Caco-2 (cell line): ENCODE results near the gene TSPAN15. TPM values are rescaled to one million over a fixed set of nuclear protein-coding genes. Genes with fewer than 3 reads are reported as not detected.

Experiments used
- BruUV-seq: library from RNA; stranded (reverse); fragments of 400-500 nt; replicated peaks from 2 replicates; lab custom pipeline; 2021; lab: Mats Ljungman, UMichigan
- CTCF ChIA-PET: fragments of 300-600 bp; sonication (Branson Sonifier 250); formaldehyde crosslinking; loops from one replicate; lab custom pipeline; 2022; ENCODE audit warnings: antibody characterized with exemption; lab: Charles Lee
- POLR2A ChIA-PET: fragments of 300-600 bp; sonication (Branson Sonifier 250); formaldehyde crosslinking; loops from one replicate; lab custom pipeline; 2022; ENCODE audit warnings: antibody characterized with exemption; lab: Charles Lee
- DNase-seq, 2 experiments: peaks; one replicate each; pipeline versions ENCODE4 v3.0.0 to v3.0.0-alpha.2; 2020 to 2022
- H3K27me3 ChIP-seq: replicated peaks from 2 replicates; pipeline ENCODE4 v1.6.0; 2011; ENCODE audit warnings: low read length; ENCODE audit not compliant: control insufficient read depth, insufficient read depth
- H3K36me3 ChIP-seq: 2 replicates; pipeline ENCODE4 v1.5.1; 2011; ENCODE audit warnings: low read length; ENCODE audit not compliant: control insufficient read depth, insufficient read depth
- H3K4me1 ChIP-seq: fragments of 250-450 bp; sonication (Bioruptor Pico); 2 replicates; pipeline ENCODE4 v1.5.1; 2020; ENCODE audit warnings: mild to moderate bottlenecking
- H3K4me3 ChIP-seq: 2 replicates; pipeline ENCODE4 v1.5.1; 2011; ENCODE audit warnings: low read depth, mild to moderate bottlenecking, control low read depth, low read length
- H3K9me3 ChIP-seq: fragments of 250-450 bp; sonication (Bioruptor Pico); 2 replicates; pipeline ENCODE4 v1.5.1; 2020; ENCODE audit warnings: mild to moderate bottlenecking, moderate library complexity
- H3K27ac Mint-ChIP-seq: one replicate; pipeline ENCODE4 v1.8.0; 2022; ENCODE audit warnings: mixed read lengths; ENCODE audit not compliant: unreplicated experiment
- H3K27me3 Mint-ChIP-seq: one replicate; pipeline ENCODE4 v1.8.0; 2022; ENCODE audit warnings: mixed read lengths; ENCODE audit not compliant: insufficient read depth, unreplicated experiment
- H3K36me3 Mint-ChIP-seq: one replicate; pipeline ENCODE4 v1.8.0; 2022; ENCODE audit warnings: mild to moderate bottlenecking, mixed read lengths; ENCODE audit not compliant: insufficient read depth, unreplicated experiment
- H3K4me1 Mint-ChIP-seq: one replicate; pipeline ENCODE4 v1.8.0; 2022; ENCODE audit warnings: low read depth, mixed read lengths; ENCODE audit not compliant: unreplicated experiment
- H3K4me3 Mint-ChIP-seq: one replicate; pipeline ENCODE4 v1.8.0; 2022; ENCODE audit warnings: mild to moderate bottlenecking, moderate library complexity, mixed read lengths; ENCODE audit not compliant: unreplicated experiment
- H3K9me3 Mint-ChIP-seq: one replicate; pipeline ENCODE4 v1.8.0; 2022; ENCODE audit warnings: mixed read lengths; ENCODE audit not compliant: unreplicated experiment
- intact Hi-C: fragments of 100-400 bp; cut with micrococcal nuclease; formaldehyde crosslinking; loops from one replicate; pipeline ENCODE4 v1.10.0; 2022; ENCODE audit not compliant: unreplicated experiment
- total RNA-seq: library from RNA; stranded (reverse); gene quantifications from 2 replicates; pipeline ENCODE4 v1.2.3, GENCODE V29; 2022
- TF ChIP-seq, protein P1 (sequence below), 2 experiments: fragments of 200-600 bp in 1 of 2; IDR thresholded peaks; 1 replicate in 1 of 2; 2 replicates in 1 of 2; pipeline versions ENCODE4 v1.5.1 to v1.8.0; 2011 to 2022; ENCODE audit warnings: antibody characterized with exemption in 1 of 2, control low read depth in 1 of 2, inconsistent platforms in 1 of 2, low read depth in 1 of 2, low read length in 1 of 2, mild to moderate bottlenecking in 1 of 2, moderate library complexity in 1 of 2; ENCODE audit not compliant: insufficient read depth in 1 of 2, severe bottlenecking in 1 of 2, unreplicated experiment in 1 of 2

Gene TSPAN15
- total RNA-seq, 1 experiment from 2014 or later, result 86.5 TPM

DNA sequence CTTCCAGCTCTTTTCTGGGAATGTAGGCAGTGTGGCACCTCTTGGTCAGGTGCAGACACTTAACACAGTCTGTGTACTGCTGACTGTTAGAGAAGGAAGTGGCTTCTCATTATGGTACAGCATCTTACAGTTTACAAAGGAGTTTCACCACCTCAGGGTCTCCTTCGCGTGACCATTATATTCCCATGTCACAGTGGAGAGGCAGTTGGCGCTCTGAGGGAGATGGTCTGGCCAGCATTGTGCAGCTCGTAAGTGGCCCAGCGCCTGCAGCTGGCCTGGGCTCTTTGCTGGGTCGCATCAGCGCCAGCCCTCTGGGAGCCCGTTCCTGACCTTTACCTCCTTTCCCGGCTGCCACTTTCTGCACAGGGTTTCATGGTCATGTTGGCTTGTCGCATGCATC lies 15.4 kb downstream of the TSPAN15 start:
- intact Hi-C loops, result no loop called here
- H3K27ac Mint-ChIP-seq, result peak overlapping the region; percentile 49

DNA sequence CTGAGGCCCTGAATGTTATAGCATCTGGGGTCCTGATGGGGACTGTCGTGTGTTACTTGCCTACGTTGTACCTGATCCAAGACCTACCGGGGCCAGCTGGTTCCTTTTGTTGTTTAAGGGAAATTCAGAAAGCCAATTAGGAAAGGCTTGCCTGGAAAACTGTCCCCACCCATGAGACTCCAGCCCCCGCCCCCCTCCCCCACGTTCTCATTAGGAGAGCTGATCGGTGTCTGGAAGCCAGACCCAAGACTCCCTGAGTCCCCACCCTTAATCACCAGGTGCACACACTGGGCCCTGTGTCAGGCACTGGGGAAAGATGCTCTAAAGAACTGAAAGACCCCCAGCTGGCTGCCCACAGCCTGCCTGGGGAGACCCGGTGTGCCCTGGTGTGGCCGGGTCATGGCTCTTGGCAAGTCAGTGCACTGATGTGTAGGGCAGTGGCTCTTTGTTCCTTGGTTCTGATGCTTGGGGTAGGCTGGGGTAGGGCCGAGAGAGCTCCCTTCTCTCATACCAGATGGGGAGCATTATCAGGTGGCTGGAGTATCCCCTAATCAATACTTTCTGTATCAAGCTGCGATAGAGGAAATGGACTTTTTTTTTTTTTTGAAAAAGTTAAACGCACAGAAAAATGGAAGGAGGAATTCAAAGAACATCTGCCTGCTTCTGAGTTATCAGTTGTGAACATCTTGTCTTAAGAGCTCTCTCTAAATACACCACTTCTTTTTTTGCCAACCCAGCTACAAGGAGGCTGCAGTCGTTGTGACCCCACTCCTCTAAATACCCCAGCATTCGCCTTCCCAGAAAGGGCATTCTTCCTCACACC lies 16.9 kb downstream of the TSPAN15 start:
- TF ChIP-seq, protein P1, sequence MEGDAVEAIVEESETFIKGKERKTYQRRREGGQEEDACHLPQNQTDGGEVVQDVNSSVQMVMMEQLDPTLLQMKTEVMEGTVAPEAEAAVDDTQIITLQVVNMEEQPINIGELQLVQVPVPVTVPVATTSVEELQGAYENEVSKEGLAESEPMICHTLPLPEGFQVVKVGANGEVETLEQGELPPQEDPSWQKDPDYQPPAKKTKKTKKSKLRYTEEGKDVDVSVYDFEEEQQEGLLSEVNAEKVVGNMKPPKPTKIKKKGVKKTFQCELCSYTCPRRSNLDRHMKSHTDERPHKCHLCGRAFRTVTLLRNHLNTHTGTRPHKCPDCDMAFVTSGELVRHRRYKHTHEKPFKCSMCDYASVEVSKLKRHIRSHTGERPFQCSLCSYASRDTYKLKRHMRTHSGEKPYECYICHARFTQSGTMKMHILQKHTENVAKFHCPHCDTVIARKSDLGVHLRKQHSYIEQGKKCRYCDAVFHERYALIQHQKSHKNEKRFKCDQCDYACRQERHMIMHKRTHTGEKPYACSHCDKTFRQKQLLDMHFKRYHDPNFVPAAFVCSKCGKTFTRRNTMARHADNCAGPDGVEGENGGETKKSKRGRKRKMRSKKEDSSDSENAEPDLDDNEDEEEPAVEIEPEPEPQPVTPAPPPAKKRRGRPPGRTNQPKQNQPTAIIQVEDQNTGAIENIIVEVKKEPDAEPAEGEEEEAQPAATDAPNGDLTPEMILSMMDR (IDR thresholded peaks at IDR 0.05; ENCODE audit: insufficient read depth in 1 of 2, low read depth in 1 of 2, low read length in 1 of 2, severe bottlenecking in 1 of 2, unreplicated experiment in 1 of 2), result no peak
- Histone ChIP-seq H3K27me3 (no peaks in the 10 kb centered on the region), H3K4me1 (peaks cover 28% of the 10 kb centered on the region), H3K4me3 (no peak overlapping the region), H3K9me3 (no peaks in the 10 kb centered on the region), H3K36me3 (no peaks in the 10 kb centered on the region)
- H3K9me3 Mint-ChIP-seq, result no peaks in the 10 kb centered on the region
- H3K4me3 Mint-ChIP-seq, result no peak overlapping the region
- peaks cover 9% of the 10 kb centered on the region for H3K4me1 Mint-ChIP-seq
- H3K27me3 Mint-ChIP-seq, result no peaks in the 10 kb centered on the region
- peak overlapping the region; percentile 49 for H3K27ac Mint-ChIP-seq
- H3K36me3 Mint-ChIP-seq, result peaks cover 5% of the 10 kb centered on the region
- ChIA-PET POLR2A (interaction anchor here (1.7 kb wide), 1 partner anchor 17 kb away, joined by 10 read pairs; no protein-coding TSS in a partner anchor), CTCF (interaction anchor here (0.7 to 2.3 kb wide), 8 partner anchors 18 to 60 kb away, joined by 3 to 15 read pairs (median 4); partner anchors contain the start of gene TSPAN15)
- intact Hi-C loops, result no loop called here
- DNase-seq, result no peak
- BruUV-seq, result no TSS peak

More for the DNA sequence above, 15.4 kb downstream of the TSPAN15 start:
- CTCF ChIA-PET, result interaction anchor here (1.0 kb wide), 1 partner anchor 237 kb away, joined by 3 read pairs; no protein-coding TSS in a partner anchor
- Mint-ChIP-seq H3K4me1 (peaks cover 15% of the 10 kb centered on the region), H3K27me3 (no peaks in the 10 kb centered on the region), H3K4me3 (no peak overlapping the region), H3K9me3 (no peaks in the 10 kb centered on the region), H3K36me3 (peaks cover 5% of the 10 kb centered on the region)
- no peaks in the 10 kb centered on the region for H3K27me3 ChIP-seq
- TF ChIP-seq, protein P1 (IDR thresholded peaks at IDR 0.05; ENCODE audit: insufficient read depth in 1 of 2, low read depth in 1 of 2, low read length in 1 of 2, severe bottlenecking in 1 of 2, unreplicated experiment in 1 of 2), result no peak
- no peak overlapping the region for H3K4me3 ChIP-seq
- no TSS peak for BruUV-seq
- H3K36me3 ChIP-seq, result no peaks in the 10 kb centered on the region
- peaks cover 28% of the 10 kb centered on the region for H3K4me1 ChIP-seq
- no peak for DNase-seq
- POLR2A ChIA-PET, result no interaction called here
- H3K9me3 ChIP-seq, result no peaks in the 10 kb centered on the region

DNA sequence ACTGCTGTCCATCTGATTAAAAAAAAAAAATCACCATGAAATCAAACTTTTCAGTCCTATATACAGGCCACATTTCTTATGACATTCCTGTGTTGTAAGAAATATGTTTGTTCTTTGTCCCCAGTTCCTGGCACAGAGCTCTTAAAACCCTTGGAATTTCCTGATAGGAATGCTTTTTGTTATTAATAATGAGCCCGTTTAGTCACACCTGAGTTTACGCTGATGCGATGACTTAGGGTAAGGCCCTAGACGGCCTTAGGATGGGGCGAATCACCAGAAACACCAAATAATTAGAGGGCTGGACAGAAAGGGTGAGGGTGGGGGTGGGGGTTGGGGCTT lies 17.5 kb downstream of the TSPAN15 start:
- Histone ChIP-seq H3K27me3 (no peaks in the 10 kb centered on the region), H3K4me1 (peaks cover 28% of the 10 kb centered on the region), H3K4me3 (no peak overlapping the region), H3K36me3 (no peaks in the 10 kb centered on the region), H3K9me3 (no peaks in the 10 kb centered on the region)
- Mint-ChIP-seq H3K4me3 (no peak overlapping the region), H3K27me3 (no peaks in the 10 kb centered on the region), H3K36me3 (peaks cover 5% of the 10 kb centered on the region), H3K9me3 (no peaks in the 10 kb centered on the region), H3K27ac (peak overlapping the region; percentile 49), H3K4me1 (peaks cover 9% of the 10 kb centered on the region)
- intact Hi-C loops, result loop anchor here (1.0 kb wide), 1 partner anchor 41 kb away; no protein-coding TSS in a partner anchor
- TF ChIP-seq, protein P1 (IDR thresholded peaks at IDR 0.05; ENCODE audit: insufficient read depth in 1 of 2, low read depth in 1 of 2, low read length in 1 of 2, severe bottlenecking in 1 of 2, unreplicated experiment in 1 of 2), result no peak
- peak in 1 of 2 experiments; percentile 35 for DNase-seq
- CTCF ChIA-PET, result interaction anchor here (0.7 to 2.3 kb wide), 8 partner anchors 18 to 60 kb away, joined by 3 to 15 read pairs (median 4); partner anchors contain the start of gene TSPAN15
- POLR2A ChIA-PET, result interaction anchor here (1.2 to 1.7 kb wide), 2 partner anchors 18 to 22 kb away, joined by 3 to 10 read pairs; no protein-coding TSS in a partner anchor
- BruUV-seq, result no TSS peak
